Endodermal cell (in vitro differentiated cells): ENCODE measurements around the gene ADM. TPM values are rescaled to one million over a fixed set of nuclear protein-coding genes. Genes with fewer than 3 reads are reported as not detected.
A peak's percentile ranks its signal among the peaks of the same experiment; 100 is the strongest.

Experiments
- DNase-seq: peaks from one replicate; pipeline ENCODE4 v3.0.0-alpha.2; 2017
- H3K27ac ChIP-seq: 2 replicates; pipeline ENCODE4 v1.5.1; 2013; ENCODE audit warnings: mild to moderate bottlenecking, low read depth, low read length, moderate library complexity
- H3K27me3 ChIP-seq: 2 replicates; pipeline ENCODE4 v1.6.1; 2013; ENCODE audit warnings: mild to moderate bottlenecking, low read length, moderate library complexity; ENCODE audit not compliant: insufficient read depth, control insufficient read depth, poor library complexity, severe bottlenecking
- H3K36me3 ChIP-seq: 2 replicates; pipeline ENCODE4 v1.7.0; 2013; ENCODE audit warnings: mild to moderate bottlenecking, low read length, moderate library complexity; ENCODE audit not compliant: control insufficient read depth, insufficient read depth
- H3K4me1 ChIP-seq: one replicate; pipeline ENCODE4 v1.7.0; 2013; ENCODE audit warnings: low read length; ENCODE audit not compliant: control insufficient read depth, insufficient read depth
- H3K4me3 ChIP-seq: 2 replicates; pipeline ENCODE4 v1.5.1; 2013; ENCODE audit warnings: mild to moderate bottlenecking, low read length, moderate library complexity
- H3K9ac ChIP-seq: 2 replicates; pipeline ENCODE4 v1.6.1; 2013; ENCODE audit warnings: mild to moderate bottlenecking, low read length, moderate library complexity; ENCODE audit not compliant: poor library complexity, severe bottlenecking; ENCODE audit errors: extremely low read depth
- H3K9me3 ChIP-seq: 2 replicates; pipeline ENCODE4 v1.6.1; 2013; ENCODE audit warnings: mild to moderate bottlenecking, low read length, moderate library complexity; ENCODE audit not compliant: control insufficient read depth
- H3K27ac Mint-ChIP-seq: 2 replicates; pipeline ENCODE4 v1.8.0; 2020; ENCODE audit warnings: mixed read lengths
- H3K27me3 Mint-ChIP-seq: 2 replicates; pipeline ENCODE4 v1.8.0; 2021; ENCODE audit warnings: mild to moderate bottlenecking, mixed read lengths; ENCODE audit not compliant: insufficient read depth
- H3K36me3 Mint-ChIP-seq: 2 replicates; pipeline ENCODE4 v1.8.0; 2020; ENCODE audit warnings: low read depth, mixed read lengths
- H3K4me1 Mint-ChIP-seq: 2 replicates; pipeline ENCODE4 v1.8.0; 2020; ENCODE audit warnings: mixed read lengths
- H3K4me3 Mint-ChIP-seq: 2 replicates; pipeline ENCODE4 v1.8.0; 2020; ENCODE audit warnings: mild to moderate bottlenecking, moderate library complexity, mixed read lengths
- H3K9me3 Mint-ChIP-seq: 2 replicates; pipeline ENCODE4 v1.8.0; 2020; ENCODE audit warnings: mild to moderate bottlenecking, mixed read lengths
- CTCF ChIP-seq: fragments of 200-600 bp; sonication (generic); conservative IDR thresholded peaks from 2 replicates; pipeline ENCODE4 v1.5.0; 2021; ENCODE audit warnings: antibody characterized with exemption, mild to moderate bottlenecking
- WGBS, 2 experiments: methylation state at CpG; one replicate each; pipeline versions ENCODE4 v1.1.5 to v1.1.7; 2013; ENCODE audit warnings: missing lambda C conversion rate in 2 of 2, mixed read lengths in 1 of 2; ENCODE audit not compliant: insufficient coverage in 1 of 2, insufficient read length in 1 of 2; 5-methylcytosine and 5-hydroxymethylcytosine counted together
- total RNA-seq, 2 donors: library from RNA; stranded (reverse); fragmentation: NEBNext Ultra II Directional in 1 of 2; extraction: Animal tissue kit (Norgen Biotek cat#: 25700) in 1 of 2; gene quantifications; 2 replicates in 1 of 2; 3 replicates in 1 of 2; pipeline ENCODE4 v1.2.1, GENCODE V29; 2021

Gene ADM
- total RNA-seq, 2 donors from 2014 or later, result 20.6 to 35.5 TPM

GRCh38 chr11:10352921-10353550 lies 48.2 kb downstream of the ADM start:
- Histone ChIP-seq H3K9me3 (peaks cover 13% of the 10 kb centered on the region), H3K27me3 (no peaks in the 10 kb centered on the region), H3K9ac (peak overlapping the region; percentile 66), H3K4me1 (peaks cover 17% of the 10 kb centered on the region), H3K27ac (peak overlapping the region; percentile 65), H3K4me3 (peak overlapping the region; percentile 63), H3K36me3 (no peaks in the 10 kb centered on the region)
- WGBS, 2 experiments, result 45 to 58% methylated on average over 3 to 5 of the region's 5 CpGs
- Mint-ChIP-seq H3K36me3 (no peaks in the 10 kb centered on the region), H3K4me3 (peak overlapping the region; percentile 35), H3K4me1 (peaks cover 38% of the 10 kb centered on the region), H3K27me3 (peaks cover 6% of the 10 kb centered on the region), H3K9me3 (no peaks in the 10 kb centered on the region), H3K27ac (peak overlapping the region; percentile 97)
- TF ChIP-seq CTCF, result no peak
- DNase-seq, result no peak

GRCh38 chr11:10354389-10354788 lies 49.5 kb downstream of the ADM start:
- H3K4me3 Mint-ChIP-seq, result no peak overlapping the region
- H3K36me3 Mint-ChIP-seq, result no peaks in the 10 kb centered on the region
- no peak for TF ChIP-seq CTCF
- H3K27me3 ChIP-seq, result no peaks in the 10 kb centered on the region
- H3K27ac Mint-ChIP-seq, result no peak overlapping the region
- WGBS, 2 experiments, result 97 to 100% methylated on average over 1 of the region's 1 CpG
- no peak overlapping the region for H3K9ac ChIP-seq
- no peak for DNase-seq
- no peaks in the 10 kb centered on the region for H3K36me3 ChIP-seq
- peaks cover 35% of the 10 kb centered on the region for H3K4me1 Mint-ChIP-seq
- H3K27ac ChIP-seq, result no peak overlapping the region
- H3K4me3 ChIP-seq, result no peak overlapping the region
- peaks cover 6% of the 10 kb centered on the region for H3K27me3 Mint-ChIP-seq
- peaks cover 12% of the 10 kb centered on the region for H3K4me1 ChIP-seq
- peaks cover 13% of the 10 kb centered on the region for H3K9me3 ChIP-seq
- H3K9me3 Mint-ChIP-seq, result no peaks in the 10 kb centered on the region

GRCh38 chr11:10355257-10355661 lies 50.4 kb downstream of the ADM start:
- Histone ChIP-seq H3K9me3 (peaks cover 17% of the 10 kb centered on the region), H3K36me3 (no peaks in the 10 kb centered on the region), H3K27ac (no peak overlapping the region), H3K9ac (no peak overlapping the region), H3K4me3 (no peak overlapping the region), H3K4me1 (peaks cover 12% of the 10 kb centered on the region), H3K27me3 (no peaks in the 10 kb centered on the region)
- TF ChIP-seq CTCF, result no peak
- DNase-seq, result no peak
- Mint-ChIP-seq H3K9me3 (peaks cover 2% of the 10 kb centered on the region), H3K4me3 (no peak overlapping the region), H3K27me3 (peaks cover 6% of the 10 kb centered on the region), H3K4me1 (peaks cover 31% of the 10 kb centered on the region), H3K36me3 (no peaks in the 10 kb centered on the region), H3K27ac (no peak overlapping the region)
- 50% methylated on average over 2 of the region's 2 CpGs; no CpG with 5 or more reads in 1 of the 2 experiments for WGBS, 2 experiments
